CD4-positive, alpha-beta T cell treated with Interleukin-17A for 1 hour (primary cell): ENCODE results near the gene EXOC3.
"Not testable (repeated sequence)": the region's sequence is repeated elsewhere in the genome, so short reads cannot be mapped to it uniquely, and the experiment has no call there.

Experiments used
- DNase-seq: peaks from one replicate; pipeline ENCODE4 v3.0.0-alpha.2; 2020

Gene EXOC3

GRCh38 chr5:474840-475661 lies 32.1 kb downstream of the EXOC3 start:
- no peak for DNase-seq

GRCh38 chr5:475704-476101 lies 32.7 kb downstream of the EXOC3 start:
- DNase-seq, result no peak

- DNase-seq, result no peak
These were observed 33.3 kb downstream of the EXOC3 start for GRCh38 chr5:476102-476813.

GRCh38 chr5:476814-477175 lies 33.8 kb downstream of the EXOC3 start:
- no peak for DNase-seq

- DNase-seq, result no peak
These were observed 34.3 kb downstream of the EXOC3 start for GRCh38 chr5:477247-477646.

GRCh38 chr5:477871-478270 lies 34.9 kb downstream of the EXOC3 start:
- DNase-seq, result no peak

GRCh38 chr5:478369-478981 lies 35.5 kb downstream of the EXOC3 start:
- DNase-seq, result no peak

- DNase-seq, result no peak
These were observed 36.1 kb downstream of the EXOC3 start for GRCh38 chr5:478982-479535.

- DNase-seq, result no peak
These were observed 36.8 kb downstream of the EXOC3 start for GRCh38 chr5:479566-480319.

GRCh38 chr5:481347-481746 lies 38.4 kb downstream of the EXOC3 start:
- DNase-seq, result no peak

GRCh38 chr5:482021-482420 lies 39.0 kb downstream of the EXOC3 start:
- DNase-seq, result no peak

- DNase-seq, result no peak
These were observed 39.5 kb downstream of the EXOC3 start for GRCh38 chr5:482506-482905.

- no peak for DNase-seq
These were observed 40.0 kb downstream of the EXOC3 start for GRCh38 chr5:483011-483410.

GRCh38 chr5:483434-484140 lies 40.6 kb downstream of the EXOC3 start:
- no peak for DNase-seq

GRCh38 chr5:484556-484955 lies 41.6 kb downstream of the EXOC3 start:
- DNase-seq, result no peak

GRCh38 chr5:485113-485945 lies 42.4 kb downstream of the EXOC3 start:
- no peak for DNase-seq

GRCh38 chr5:485946-486491 lies 43.0 kb downstream of the EXOC3 start:
- no peak for DNase-seq

- DNase-seq, result not testable (repeated sequence)
These were observed 43.6 kb downstream of the EXOC3 start for GRCh38 chr5:486597-486996.

- no peak for DNase-seq
These were observed 45.3 kb downstream of the EXOC3 start for GRCh38 chr5:488241-488640.

- DNase-seq, result no peak
These were observed 46.0 kb downstream of the EXOC3 start for GRCh38 chr5:488744-489688.
